ENCODE data around the gene SORCS2.

Gene SORCS2

GRCh38 chr4:7746351-7747061 is 554.2 kb downstream of the SORCS2 start:
- no peak for TF ChIP-seq JUND (IDR thresholded peaks at IDR 0.05; ENCODE audit: low read depth)
- in situ Hi-C loops (cut with HindIII; ENCODE audit: low pct_unique_long_range_greater_than_20kb, low sequenced_read_pairs), result no loop called here
- no peak for DNase-seq (ENCODE audit: low read depth in 1 of 2, low spot score in 1 of 2)

DNA sequence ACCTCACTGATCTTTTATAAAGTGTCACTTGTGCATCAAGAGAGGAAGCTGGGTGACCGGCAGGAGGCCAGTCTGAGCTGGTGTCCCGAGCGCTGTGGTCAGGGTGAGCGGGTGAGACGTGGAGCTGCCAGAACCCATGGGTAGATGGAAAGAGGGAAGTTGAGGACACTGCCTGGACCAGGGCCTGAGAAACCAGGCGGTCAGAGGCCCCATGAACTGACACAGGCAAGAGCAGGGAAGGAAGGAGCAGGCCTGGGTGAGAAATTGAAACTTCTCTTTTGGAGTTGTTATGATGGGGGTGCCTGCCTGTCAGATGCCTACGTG is 554.7 kb downstream of the SORCS2 start:
- DNase-seq (ENCODE audit: low read depth in 1 of 2, low spot score in 1 of 2), result no peak
- in situ Hi-C loops (cut with HindIII; ENCODE audit: low pct_unique_long_range_greater_than_20kb, low sequenced_read_pairs), result no loop called here
- TF ChIP-seq JUND (IDR thresholded peaks at IDR 0.05; ENCODE audit: low read depth), result no peak

DNA sequence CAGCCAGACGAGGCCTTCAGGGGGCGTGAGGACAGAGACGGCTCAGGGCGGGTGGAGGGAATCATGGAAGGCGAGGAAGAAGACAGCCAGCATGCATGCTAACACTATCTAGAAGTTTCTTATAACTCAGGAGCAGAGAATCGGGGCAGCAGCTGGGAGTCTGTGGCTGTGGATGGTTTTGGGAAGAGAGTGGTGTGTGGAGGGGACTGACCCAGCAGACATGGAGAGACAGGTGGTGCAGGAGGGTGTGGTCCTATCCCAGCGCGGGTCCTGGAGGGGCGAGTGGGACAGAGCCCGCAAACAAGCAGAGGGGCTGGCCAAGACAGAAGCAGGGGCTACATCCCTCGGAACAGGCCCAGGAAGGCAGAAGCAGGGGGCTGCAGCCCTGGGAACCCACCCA is 555.2 kb downstream of the SORCS2 start:
- in situ Hi-C loops (cut with HindIII; ENCODE audit: low pct_unique_long_range_greater_than_20kb, low sequenced_read_pairs), result no loop called here
- TF ChIP-seq JUND (IDR thresholded peaks at IDR 0.05; ENCODE audit: low read depth), result no peak
- DNase-seq (ENCODE audit: low read depth in 1 of 2, low spot score in 1 of 2), result no peak

GRCh38 chr4:7750523-7750922 is 558.2 kb downstream of the SORCS2 start:
- no peak for TF ChIP-seq JUND (IDR thresholded peaks at IDR 0.05; ENCODE audit: low read depth)
- no peak for DNase-seq (ENCODE audit: low read depth in 1 of 2, low spot score in 1 of 2)
- in situ Hi-C loops (cut with HindIII; ENCODE audit: low pct_unique_long_range_greater_than_20kb, low sequenced_read_pairs), result no loop called here

GRCh38 chr4:7750972-7751371 is 558.6 kb downstream of the SORCS2 start:
- no peak for DNase-seq (ENCODE audit: low read depth in 1 of 2, low spot score in 1 of 2)
- TF ChIP-seq JUND (IDR thresholded peaks at IDR 0.05; ENCODE audit: low read depth), result no peak
- in situ Hi-C loops (cut with HindIII; ENCODE audit: low pct_unique_long_range_greater_than_20kb, low sequenced_read_pairs), result no loop called here

DNA sequence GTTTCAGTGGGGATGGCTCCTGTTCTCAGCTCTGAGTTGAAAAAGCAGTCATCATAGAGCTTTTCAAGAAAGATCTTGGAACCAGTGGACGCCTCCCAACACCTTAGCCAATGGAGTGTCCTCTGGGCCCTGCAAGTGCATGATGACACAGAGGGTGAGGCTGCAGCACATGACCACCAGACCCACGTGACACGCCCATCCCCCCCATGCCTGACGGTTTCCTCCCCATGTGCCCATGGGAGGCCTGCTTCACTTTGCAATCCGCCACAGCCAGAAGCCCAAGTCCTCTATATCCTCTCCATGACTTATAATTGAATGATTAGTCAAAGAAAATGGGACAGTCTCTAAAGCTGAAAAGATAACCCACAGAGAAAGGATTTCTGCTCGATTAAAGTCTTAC is 560.3 kb downstream of the SORCS2 start:
- in situ Hi-C loops (cut with HindIII; ENCODE audit: low pct_unique_long_range_greater_than_20kb, low sequenced_read_pairs), result no loop called here
- DNase-seq (ENCODE audit: low read depth in 1 of 2, low spot score in 1 of 2), result no peak
- TF ChIP-seq JUND (IDR thresholded peaks at IDR 0.05; ENCODE audit: low read depth), result no peak

DNA sequence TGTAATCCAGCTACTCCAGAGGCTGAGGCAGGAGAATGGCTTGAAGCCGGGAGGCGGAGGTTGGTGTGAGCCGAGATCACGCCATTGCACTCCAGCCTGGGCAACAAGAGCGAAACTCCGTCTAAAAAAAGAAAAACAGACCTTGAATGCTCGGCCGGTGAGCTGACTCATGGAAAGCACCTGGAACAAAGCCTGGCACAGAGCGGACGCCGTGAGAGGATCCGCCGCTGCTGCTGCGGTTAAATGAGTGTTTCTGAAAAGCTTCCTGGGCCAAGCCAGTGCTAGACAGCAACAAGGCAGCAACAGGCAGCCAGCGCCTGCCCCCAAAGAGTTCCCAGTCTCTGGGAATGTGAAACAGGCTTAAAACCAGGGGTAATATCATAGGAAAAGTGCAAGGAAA is 560.9 kb downstream of the SORCS2 start:
- no peak for DNase-seq (ENCODE audit: low read depth in 1 of 2, low spot score in 1 of 2)
- no peak for TF ChIP-seq JUND (IDR thresholded peaks at IDR 0.05; ENCODE audit: low read depth)
- in situ Hi-C loops (cut with HindIII; ENCODE audit: low pct_unique_long_range_greater_than_20kb, low sequenced_read_pairs), result no loop called here

DNA sequence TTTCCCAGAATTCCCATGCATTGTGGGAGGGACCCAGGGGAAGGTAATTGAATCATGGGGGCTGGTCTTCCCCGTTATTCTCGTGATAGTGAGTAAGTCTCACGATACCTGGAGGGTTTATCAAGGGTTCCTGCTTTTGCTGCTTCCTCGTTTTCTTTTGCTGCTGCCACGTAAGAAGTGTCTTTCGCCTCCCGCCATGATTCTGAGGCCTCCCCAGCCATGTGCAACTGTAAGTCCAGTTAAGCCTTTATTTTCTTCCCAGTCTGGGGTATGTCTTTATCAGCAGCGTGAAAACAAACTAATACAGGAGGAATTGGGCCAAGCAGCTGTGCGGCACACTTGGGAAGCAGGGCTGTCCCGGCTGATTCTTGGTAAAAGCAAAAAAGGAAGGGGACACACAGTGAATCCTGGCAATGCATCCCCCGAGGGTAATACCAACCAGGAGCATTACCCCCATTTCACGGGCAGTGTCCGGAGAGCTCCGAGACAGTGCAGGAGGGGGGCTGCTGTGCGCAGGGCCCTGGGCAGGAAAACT is 561.7 kb downstream of the SORCS2 start:
- in situ Hi-C loops (cut with HindIII; ENCODE audit: low pct_unique_long_range_greater_than_20kb, low sequenced_read_pairs), result no loop called here
- no peak for DNase-seq (ENCODE audit: low read depth in 1 of 2, low spot score in 1 of 2)
- TF ChIP-seq JUND (IDR thresholded peaks at IDR 0.05; ENCODE audit: low read depth), result no peak

DNA sequence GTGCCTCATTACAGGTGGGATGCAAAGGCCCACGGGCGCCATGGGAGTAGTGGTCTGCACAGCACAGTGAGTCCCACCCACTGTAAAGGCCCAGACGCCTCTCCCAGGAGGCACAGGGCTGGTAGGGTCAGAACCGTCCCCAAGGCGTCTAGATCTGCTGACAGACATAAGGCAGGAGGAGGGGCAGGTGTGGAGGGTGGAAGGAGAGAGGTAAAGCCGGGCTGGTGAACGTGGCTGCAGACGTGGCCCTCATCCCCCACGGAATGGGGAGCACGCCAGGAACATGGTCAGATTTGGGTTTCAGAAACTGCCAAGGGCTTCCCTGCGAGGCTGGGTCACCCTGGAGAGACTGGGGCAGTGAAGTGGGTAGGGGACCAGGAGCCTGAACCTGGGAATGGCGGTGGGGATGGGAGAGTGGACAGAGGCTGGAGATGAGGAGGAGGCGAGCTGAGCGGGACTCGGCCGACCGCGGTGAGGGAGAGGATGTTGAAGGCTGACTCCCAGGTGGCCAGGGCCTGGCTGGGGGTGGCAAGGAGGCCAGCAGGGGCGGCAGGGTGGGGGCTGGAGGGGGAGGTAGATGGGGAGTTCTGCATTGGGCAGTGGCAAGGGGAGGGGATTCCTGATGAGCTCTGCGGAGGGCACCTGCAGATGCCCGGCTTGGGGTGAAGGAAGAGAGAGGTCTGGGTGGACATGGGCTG is 562.4 kb downstream of the SORCS2 start:
- TF ChIP-seq JUND (IDR thresholded peaks at IDR 0.05; ENCODE audit: low read depth), result no peak
- no peak for DNase-seq (ENCODE audit: low read depth in 1 of 2, low spot score in 1 of 2)
- in situ Hi-C loops (cut with HindIII; ENCODE audit: low pct_unique_long_range_greater_than_20kb, low sequenced_read_pairs), result no loop called here

GRCh38 chr4:7755561-7755960 is 563.2 kb downstream of the SORCS2 start:
- no peak for DNase-seq (ENCODE audit: low read depth in 1 of 2, low spot score in 1 of 2)
- in situ Hi-C loops (cut with HindIII; ENCODE audit: low pct_unique_long_range_greater_than_20kb, low sequenced_read_pairs), result no loop called here
- TF ChIP-seq JUND (IDR thresholded peaks at IDR 0.05; ENCODE audit: low read depth), result no peak

- no peak for TF ChIP-seq JUND (IDR thresholded peaks at IDR 0.05; ENCODE audit: low read depth)
- no peak for DNase-seq (ENCODE audit: low read depth in 1 of 2, low spot score in 1 of 2)
- in situ Hi-C loops (cut with HindIII; ENCODE audit: low pct_unique_long_range_greater_than_20kb, low sequenced_read_pairs), result no loop called here
Observed at GRCh38 chr4:7756071-7756470, 563.7 kb downstream of the SORCS2 start.

DNA sequence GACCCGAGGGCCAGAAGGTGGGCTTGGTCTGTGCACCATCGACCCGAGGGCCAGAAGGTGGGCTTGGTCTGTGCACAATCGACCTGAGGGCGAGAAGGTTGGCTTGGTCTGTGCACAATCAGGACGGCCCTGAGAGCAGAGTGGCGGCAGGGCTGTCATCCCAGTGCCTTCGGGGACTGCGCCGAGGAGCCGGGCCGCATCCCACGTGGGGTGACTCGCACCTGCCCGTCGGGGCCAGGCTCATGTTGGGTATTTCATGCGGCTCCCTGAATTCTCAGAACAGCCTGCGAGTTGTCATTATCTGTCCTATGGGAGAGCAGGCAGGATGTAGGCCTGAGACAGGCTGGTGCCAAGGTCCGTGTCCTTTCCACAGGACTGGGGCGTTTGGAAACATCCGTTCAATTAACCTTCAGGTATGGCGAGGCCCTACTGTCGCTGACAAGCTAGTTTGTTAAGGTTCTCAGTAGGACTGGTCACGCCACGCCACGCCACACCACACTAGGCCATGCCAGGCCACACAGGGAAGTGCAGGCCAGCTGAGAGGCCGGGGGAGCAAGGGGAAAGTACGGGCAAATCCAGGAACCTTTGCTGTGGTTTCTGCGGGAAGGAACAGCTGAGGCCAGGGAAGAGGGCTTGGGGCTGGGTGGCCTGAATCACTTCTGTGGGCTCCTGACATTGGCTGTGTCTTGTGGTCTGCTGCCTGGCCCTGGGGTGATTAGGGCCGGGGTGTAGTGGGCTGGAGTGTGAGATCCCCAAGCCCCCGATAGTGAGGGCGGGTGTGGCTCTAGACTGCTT is 564.4 kb downstream of the SORCS2 start:
- in situ Hi-C loops (cut with HindIII; ENCODE audit: low pct_unique_long_range_greater_than_20kb, low sequenced_read_pairs), result no loop called here
- TF ChIP-seq JUND (IDR thresholded peaks at IDR 0.05; ENCODE audit: low read depth), result no peak
- no peak for DNase-seq (ENCODE audit: low read depth in 1 of 2, low spot score in 1 of 2)

Data from T47D (cell line).